Skeletal muscle tissue (tissue), 4 donors: ENCODE measurements around the gene MED27. TPM values are rescaled to one million over a fixed set of nuclear protein-coding genes. Genes with fewer than 3 reads are reported as not detected.

Experiments
- H3K27ac ChIP-seq: one replicate; pipeline ENCODE4 v1.7.0; 2013; ENCODE audit warnings: mild to moderate bottlenecking, low read depth, low read length, inconsistent platforms
- H3K27me3 ChIP-seq, 3 donors: one replicate each; pipeline ENCODE4 v1.7.0; 2013; ENCODE audit warnings: low read length in 3 of 3; ENCODE audit not compliant: control insufficient read depth in 3 of 3, insufficient read depth in 3 of 3
- H3K36me3 ChIP-seq, 3 donors: one replicate each; pipeline ENCODE4 v1.7.0; 2013; ENCODE audit warnings: low read length in 3 of 3; ENCODE audit not compliant: control insufficient read depth in 3 of 3, insufficient read depth in 3 of 3
- H3K4me1 ChIP-seq, 3 donors: one replicate each; pipeline ENCODE4 v1.7.0; 2013; ENCODE audit warnings: low read length in 3 of 3, mild to moderate bottlenecking in 3 of 3; ENCODE audit not compliant: control insufficient read depth in 3 of 3, insufficient read depth in 3 of 3
- H3K4me3 ChIP-seq, 3 donors: one replicate each; pipeline ENCODE4 v1.7.0; 2013; ENCODE audit warnings: low read length in 3 of 3
- H3K9ac ChIP-seq, 3 donors: one replicate each; pipeline ENCODE4 v1.7.0; 2013; ENCODE audit warnings: low read length in 3 of 3, mild to moderate bottlenecking in 3 of 3, moderate library complexity in 2 of 3, low read depth in 1 of 3
- H3K9me3 ChIP-seq, 3 donors: one replicate each; pipeline ENCODE4 v1.7.0; 2013; ENCODE audit warnings: low read length in 3 of 3; ENCODE audit not compliant: control insufficient read depth in 3 of 3
- total RNA-seq: library from RNA; depleted of rRNA; stranded (reverse); fragments of >200 nt; gene quantifications from one replicate; pipeline ENCODE4 v1.2.3, GENCODE V29; 2014
- donor health status: Osteomylitis.

Gene MED27
- total RNA-seq, 1 donor from 2014 or later, result 6.3 TPM

GRCh38 chr9:132023419-132024180 lies 56.1 kb downstream of the MED27 start:
- H3K4me1 ChIP-seq, result peaks cover 6 to 28% (median 11%) of the 10 kb centered on the region in 3 donors
- H3K4me3 ChIP-seq, result no peak overlapping the region
- H3K9me3 ChIP-seq, result no peaks in the 10 kb centered on the region
- no peaks in the 10 kb centered on the region for H3K36me3 ChIP-seq
- no peak overlapping the region for H3K9ac ChIP-seq
- no peak overlapping the region for H3K27ac ChIP-seq
- no peaks in the 10 kb centered on the region for H3K27me3 ChIP-seq

- Histone ChIP-seq H3K36me3 (no peaks in the 10 kb centered on the region), H3K27me3 (no peaks in the 10 kb centered on the region), H3K27ac (no peak overlapping the region), H3K9me3 (no peaks in the 10 kb centered on the region), H3K4me1 (peaks cover 6 to 24% (median 11%) of the 10 kb centered on the region in 3 donors), H3K4me3 (no peak overlapping the region), H3K9ac (no peak overlapping the region)
These were observed 58.7 kb downstream of the MED27 start for GRCh38 chr9:132020820-132021510.

GRCh38 chr9:132020272-132020671 lies 59.4 kb downstream of the MED27 start:
- Histone ChIP-seq H3K4me3 (no peak overlapping the region), H3K27ac (no peak overlapping the region), H3K9me3 (no peaks in the 10 kb centered on the region), H3K4me1 (peaks cover 6 to 24% (median 11%) of the 10 kb centered on the region in 3 donors), H3K36me3 (no peaks in the 10 kb centered on the region), H3K9ac (no peak overlapping the region), H3K27me3 (no peaks in the 10 kb centered on the region)

GRCh38 chr9:132019702-132020101 lies 60.0 kb downstream of the MED27 start:
- no peak overlapping the region for H3K9ac ChIP-seq
- no peak overlapping the region for H3K27ac ChIP-seq
- no peaks in the 10 kb centered on the region for H3K27me3 ChIP-seq
- H3K4me3 ChIP-seq, result no peak overlapping the region
- H3K9me3 ChIP-seq, result no peaks in the 10 kb centered on the region
- H3K4me1 ChIP-seq, result peaks cover 6 to 24% (median 11%) of the 10 kb centered on the region in 3 donors
- no peaks in the 10 kb centered on the region for H3K36me3 ChIP-seq

- Histone ChIP-seq H3K27ac (no peak overlapping the region), H3K4me3 (no peak overlapping the region), H3K36me3 (no peaks in the 10 kb centered on the region), H3K9ac (no peak overlapping the region), H3K9me3 (no peaks in the 10 kb centered on the region), H3K27me3 (no peaks in the 10 kb centered on the region), H3K4me1 (peaks cover 6 to 24% (median 11%) of the 10 kb centered on the region in 3 donors)
These were observed 60.7 kb downstream of the MED27 start for GRCh38 chr9:132018957-132019405.

- H3K27ac ChIP-seq, result no peak overlapping the region
These were observed 63.2 kb downstream of the MED27 start for GRCh38 chr9:132016456-132016855.

GRCh38 chr9:132015866-132016265 lies 63.8 kb downstream of the MED27 start:
- no peaks in the 10 kb centered on the region for H3K27me3 ChIP-seq
- no peaks in the 10 kb centered on the region for H3K9me3 ChIP-seq

More at GRCh38 chr9:132016456-132016855, 63.2 kb downstream of the MED27 start:
- Histone ChIP-seq H3K9me3 (no peaks in the 10 kb centered on the region), H3K4me3 (no peak overlapping the region), H3K27me3 (no peaks in the 10 kb centered on the region), H3K36me3 (peaks cover 0 to 5% (median 3%) of the 10 kb centered on the region in 3 donors), H3K9ac (no peak overlapping the region), H3K4me1 (peaks cover 6 to 20% (median 11%) of the 10 kb centered on the region in 3 donors)

GRCh38 chr9:132014218-132014805 lies 65.4 kb downstream of the MED27 start:
- peaks cover 0 to 5% (median 0%) of the 10 kb centered on the region in 3 donors for H3K4me1 ChIP-seq
- H3K9me3 ChIP-seq, result no peaks in the 10 kb centered on the region
- no peak overlapping the region for H3K4me3 ChIP-seq
- H3K27me3 ChIP-seq, result no peaks in the 10 kb centered on the region
- no peak overlapping the region for H3K27ac ChIP-seq
- no peak overlapping the region for H3K9ac ChIP-seq
- H3K36me3 ChIP-seq, result peaks cover 0 to 5% (median 3%) of the 10 kb centered on the region in 3 donors

More at GRCh38 chr9:132015866-132016265, 63.8 kb downstream of the MED27 start:
- Histone ChIP-seq H3K9ac (no peak overlapping the region), H3K36me3 (peaks cover 0 to 5% (median 3%) of the 10 kb centered on the region in 3 donors), H3K4me3 (no peak overlapping the region), H3K4me1 (peaks cover 5 to 15% (median 10%) of the 10 kb centered on the region in 3 donors), H3K27ac (no peak overlapping the region)

- no peaks in the 10 kb centered on the region for H3K27me3 ChIP-seq
- H3K27ac ChIP-seq, result no peak overlapping the region
- H3K9me3 ChIP-seq, result no peaks in the 10 kb centered on the region
- no peaks in the 10 kb centered on the region for H3K4me1 ChIP-seq
- peaks cover 0 to 5% (median 3%) of the 10 kb centered on the region in 3 donors for H3K36me3 ChIP-seq
- no peak overlapping the region for H3K9ac ChIP-seq
- no peak overlapping the region for H3K4me3 ChIP-seq
These were observed 66.8 kb downstream of the MED27 start for GRCh38 chr9:132012704-132013357.
